Measurements from ENCODE around the gene OR6P1.

Gene OR6P1, protein sequence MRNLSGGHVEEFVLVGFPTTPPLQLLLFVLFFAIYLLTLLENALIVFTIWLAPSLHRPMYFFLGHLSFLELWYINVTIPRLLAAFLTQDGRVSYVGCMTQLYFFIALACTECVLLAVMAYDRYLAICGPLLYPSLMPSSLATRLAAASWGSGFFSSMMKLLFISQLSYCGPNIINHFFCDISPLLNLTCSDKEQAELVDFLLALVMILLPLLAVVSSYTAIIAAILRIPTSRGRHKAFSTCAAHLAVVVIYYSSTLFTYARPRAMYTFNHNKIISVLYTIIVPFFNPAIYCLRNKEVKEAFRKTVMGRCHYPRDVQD

GRCh38 chr1:158570480-158570879 lies at the start of gene OR6P1:
TSS of gene OR6P1 (minus strand) at chr1:158570580. CDS start at chr1:158563604, 6,976 bp downstream.
- no peak for DNase-seq

DNA sequence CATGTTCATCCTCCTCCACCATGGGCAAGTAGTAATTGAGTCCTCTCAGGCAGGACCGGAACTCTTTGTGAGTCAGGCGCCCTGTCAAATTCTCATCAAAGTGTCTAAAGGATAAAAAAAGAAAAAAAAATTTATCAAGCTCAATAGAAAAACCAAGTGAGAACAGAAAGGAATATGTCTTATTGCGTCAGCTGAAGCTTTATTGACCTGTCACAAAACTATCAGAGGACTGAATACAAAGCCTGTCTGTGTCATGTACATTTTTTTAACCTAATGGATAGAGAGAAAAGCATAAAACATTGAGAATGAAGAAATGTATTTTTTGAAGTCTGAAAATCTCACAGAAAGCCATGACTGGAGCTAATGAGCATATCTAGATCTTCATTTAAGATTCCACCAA lies 43.4 kb upstream of the OR6P1 start:
- DNase-seq = no peak

DNA sequence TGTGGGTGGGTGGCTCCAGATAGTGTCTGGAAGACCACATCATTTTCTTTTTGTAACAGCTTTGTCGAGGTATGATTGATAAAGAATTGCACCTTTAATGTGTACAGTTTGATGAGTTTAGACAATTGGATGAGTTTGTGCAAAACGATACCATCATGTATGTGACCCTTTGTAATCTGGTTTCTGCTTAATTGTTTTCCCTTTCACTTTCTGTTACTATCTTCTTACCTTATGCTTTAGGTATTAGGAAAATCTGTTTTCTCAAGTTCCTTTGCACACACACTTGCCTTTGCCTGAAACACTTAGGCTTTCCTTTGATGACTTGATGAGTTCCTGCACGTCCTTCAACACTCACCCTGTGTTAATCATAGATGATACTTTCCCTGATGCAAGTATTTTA lies 41.5 kb upstream of the OR6P1 start:
- DNase-seq = no peak

GRCh38 chr1:158607296-158607695 lies 36.9 kb upstream of the OR6P1 start:
- no peak for DNase-seq

DNA sequence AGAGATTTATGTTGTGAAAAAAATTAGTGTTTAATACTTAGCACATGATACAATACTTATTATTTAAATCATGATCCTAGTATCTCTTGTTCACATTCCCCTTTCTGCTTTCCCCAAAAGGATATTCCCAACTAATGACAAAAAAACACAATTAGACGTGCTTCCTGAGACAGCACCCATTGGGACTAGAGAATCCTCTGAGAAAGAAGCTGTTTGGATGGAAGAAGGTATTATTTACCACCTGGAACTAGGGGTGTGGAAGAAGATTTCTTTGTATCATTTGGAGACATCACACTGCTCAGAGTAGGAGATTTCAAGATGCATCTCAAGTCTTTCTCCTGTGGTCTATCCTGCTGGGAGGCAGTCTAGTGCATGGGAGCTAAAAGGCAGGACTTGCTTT lies 34.6 kb upstream of the OR6P1 start, which contains the start of gene OR10Z1:
Gene OR10Z1 (plus strand): TSS at position 301 of the 400 bp plus-strand sequence. CDS start 1,171 bp downstream, outside the sequence.
- DNase-seq = no peak

DNA sequence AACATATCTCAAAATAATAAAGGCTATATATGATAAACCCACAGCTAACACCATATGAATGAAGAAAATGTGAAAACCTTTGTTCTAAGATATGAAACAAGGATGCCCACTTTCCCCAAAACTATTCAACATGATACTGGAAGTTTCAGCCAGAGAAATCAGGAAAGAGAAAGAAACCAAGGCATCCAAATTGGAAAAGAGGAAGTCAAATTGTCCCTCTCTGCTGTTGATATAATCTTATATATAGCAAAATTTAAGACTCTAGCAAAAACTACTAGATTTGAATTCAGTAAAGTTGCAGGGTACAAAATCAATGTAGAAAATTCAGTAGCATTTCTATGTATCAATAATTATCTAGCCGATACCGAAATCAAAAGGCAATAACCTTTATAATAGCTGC lies 30.4 kb upstream of the OR6P1 start:
- DNase-seq = no peak

DNA sequence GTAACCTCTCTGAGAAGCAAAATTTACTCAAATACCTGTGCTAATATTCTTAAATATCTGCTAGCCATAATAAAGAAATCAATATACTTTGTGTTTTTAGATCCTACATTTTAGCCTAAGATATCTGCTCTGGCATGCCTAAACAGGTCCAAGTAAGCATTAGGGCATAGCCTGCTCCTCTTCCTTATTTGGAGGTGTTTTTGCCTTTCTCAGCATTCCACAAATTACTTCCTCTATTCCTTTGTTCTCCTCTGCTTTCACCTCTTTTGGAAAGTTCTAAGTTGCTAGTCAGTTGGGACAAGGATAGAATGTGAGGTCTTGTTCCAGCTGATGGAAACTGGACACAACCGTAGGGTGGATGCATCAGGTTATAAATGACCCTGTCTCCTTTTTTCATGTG lies 16.6 kb upstream of the OR6P1 start:
- DNase-seq = no peak

DNA sequence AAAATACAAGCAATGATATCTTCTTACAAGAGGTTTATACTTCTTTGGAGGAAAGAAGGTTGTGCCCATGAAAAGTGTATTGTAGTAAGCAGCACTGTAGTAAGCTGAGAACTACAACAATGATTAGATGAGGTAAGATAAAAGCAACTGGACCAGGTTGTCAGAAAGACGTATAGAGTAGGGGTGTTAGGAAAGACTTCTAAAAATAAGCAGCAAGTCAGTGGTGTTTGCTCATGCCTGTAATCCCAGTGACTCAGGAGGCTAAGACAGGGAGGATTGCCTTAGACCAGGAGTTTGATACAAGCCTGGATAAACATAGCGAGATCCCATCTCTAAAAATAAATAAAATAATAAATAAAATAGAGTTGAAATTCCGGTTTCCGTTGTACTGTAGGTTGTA lies 13.6 kb upstream of the OR6P1 start:
- no peak for DNase-seq

- DNase-seq = no peak
These were observed 9.4 kb upstream of the OR6P1 start, which contains the start of gene OR10X1 for GRCh38 chr1:158579733-158580132. TSS of gene OR10X1 (minus strand) at chr1:158579899. CDS start at chr1:158579899, 0 bp downstream.

DNA sequence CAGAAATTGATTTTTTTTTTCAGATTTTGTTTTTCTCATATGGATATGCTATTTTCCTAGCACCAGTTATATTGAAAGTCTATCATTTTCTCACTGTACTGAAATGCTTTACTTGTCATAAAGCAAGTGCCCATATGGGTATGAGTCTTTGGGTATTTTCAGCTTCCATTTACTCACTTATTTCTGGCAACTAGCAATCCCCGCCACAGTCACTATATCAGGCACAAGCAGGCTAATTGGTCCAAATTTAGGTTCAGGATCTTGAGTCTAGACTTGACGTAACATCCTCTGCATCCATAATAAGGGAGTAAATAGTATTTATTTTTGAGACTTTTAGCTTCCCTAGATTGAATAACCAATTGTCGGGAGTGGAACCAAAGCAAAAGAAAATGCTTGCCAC lies 7.2 kb upstream of the OR6P1 start:
- no peak for DNase-seq

DNA sequence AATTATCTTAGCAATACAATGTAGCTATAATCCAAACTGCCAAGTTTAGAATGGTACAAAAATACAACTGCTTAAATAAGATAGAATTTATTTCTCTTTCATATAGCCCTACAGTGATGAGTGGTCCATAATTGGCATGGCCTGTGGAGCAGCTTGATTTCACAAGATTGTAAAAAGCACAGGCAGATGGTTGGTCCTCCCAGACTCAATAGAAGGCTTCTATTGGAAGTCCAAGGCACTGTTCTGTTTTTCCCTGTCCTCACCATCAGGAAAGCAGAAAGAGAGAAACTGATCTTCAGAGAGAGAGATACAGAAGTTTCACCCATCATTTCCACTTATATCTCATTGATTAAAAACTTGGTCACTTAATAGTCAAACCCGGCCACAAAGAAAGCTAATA lies 1.8 kb upstream of the OR6P1 start:
- DNase-seq = no peak

GRCh38 chr1:158564608-158565007 lies 5.8 kb downstream of the OR6P1 start:
- DNase-seq = no peak

DNA sequence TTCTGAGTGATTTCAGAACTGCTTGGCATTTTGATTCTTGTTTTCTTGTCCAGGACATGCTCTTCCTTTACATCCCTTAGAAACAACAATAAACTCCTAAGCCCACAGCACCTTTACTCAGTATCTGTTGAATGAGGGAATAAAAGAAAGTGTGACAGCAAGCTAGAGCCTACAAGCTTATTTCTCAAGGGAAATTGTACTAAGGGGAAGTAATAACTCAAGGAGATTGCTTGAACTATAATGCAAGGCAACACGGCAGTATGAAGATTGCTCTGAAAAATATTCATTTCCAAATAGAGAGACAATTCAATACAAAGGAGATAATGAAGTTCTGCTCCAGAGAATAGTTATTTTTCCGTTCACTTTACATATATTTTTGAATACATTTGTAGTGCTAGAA lies 6.5 kb downstream of the OR6P1 start:
- DNase-seq = no peak

DNA sequence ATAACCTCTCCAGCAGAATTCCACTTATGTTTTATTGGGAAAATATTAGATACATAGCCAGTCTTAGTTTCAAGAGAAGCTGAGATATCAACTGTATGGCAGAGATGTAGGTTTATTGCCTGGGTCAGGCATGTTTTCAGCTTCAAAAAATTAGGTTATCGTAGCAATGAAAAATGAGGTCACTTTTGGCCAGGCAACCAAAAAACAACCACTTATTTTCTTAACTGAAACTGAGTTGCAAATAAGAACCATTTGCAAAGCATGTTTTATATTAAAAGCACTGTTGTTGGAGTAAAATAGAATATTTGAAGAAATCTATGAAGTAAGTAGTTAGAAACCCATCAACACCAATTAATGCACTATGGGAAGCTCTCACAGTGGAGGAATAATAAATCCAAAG lies 10.7 kb downstream of the OR6P1 start:
- no peak for DNase-seq

DNA sequence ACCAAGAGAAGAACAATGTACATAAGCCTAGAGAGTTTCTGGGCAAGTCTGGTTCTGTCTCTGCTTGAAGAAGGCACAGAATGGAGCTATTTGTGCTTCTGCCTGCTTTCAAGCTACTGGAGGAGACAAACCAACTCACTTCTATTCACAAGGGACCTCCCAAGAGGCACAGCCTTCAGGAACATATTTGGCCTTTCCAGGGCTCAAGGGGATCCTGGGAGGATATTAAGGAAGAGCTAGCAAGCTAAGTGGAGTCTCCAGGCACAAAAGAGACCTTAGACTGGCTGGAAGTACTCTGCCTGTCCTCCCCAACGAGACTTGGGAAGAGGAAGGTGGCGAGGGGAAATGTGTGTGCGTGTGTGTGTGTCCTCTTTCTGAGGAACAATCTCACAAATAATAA lies 16.0 kb downstream of the OR6P1 start, which contains the start of gene OR6Y1:
Gene OR6Y1 (minus strand): TSS at position 54 of the 400 bp plus-strand sequence. CDS start 6,300 bp downstream, outside the sequence.
- no peak for DNase-seq

GRCh38 chr1:158552296-158552695 lies 18.1 kb downstream of the OR6P1 start:
- no peak for DNase-seq

DNA sequence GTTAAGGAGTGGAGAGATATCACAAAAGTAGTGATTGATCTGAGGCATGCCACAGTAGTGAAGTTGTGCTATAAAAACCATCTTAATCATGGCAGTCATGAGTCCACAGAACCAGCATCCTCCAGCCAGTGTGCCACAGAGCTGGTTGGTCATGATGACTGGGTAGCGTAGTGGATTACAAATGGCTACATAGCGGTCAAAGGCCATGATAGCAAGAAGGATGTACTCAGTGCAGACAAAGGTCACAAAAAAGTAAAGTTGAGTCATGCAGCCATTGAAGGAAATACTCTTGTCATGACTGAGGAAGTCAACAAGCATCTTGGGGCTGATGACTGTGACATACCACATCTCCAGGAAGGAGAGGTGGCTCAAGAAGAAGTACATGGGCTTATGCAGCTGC lies 22.8 kb downstream of the OR6P1 start:
- DNase-seq = no peak

- no peak for DNase-seq
These were observed 32.8 kb downstream of the OR6P1 start for GRCh38 chr1:158537609-158538008.

DNA sequence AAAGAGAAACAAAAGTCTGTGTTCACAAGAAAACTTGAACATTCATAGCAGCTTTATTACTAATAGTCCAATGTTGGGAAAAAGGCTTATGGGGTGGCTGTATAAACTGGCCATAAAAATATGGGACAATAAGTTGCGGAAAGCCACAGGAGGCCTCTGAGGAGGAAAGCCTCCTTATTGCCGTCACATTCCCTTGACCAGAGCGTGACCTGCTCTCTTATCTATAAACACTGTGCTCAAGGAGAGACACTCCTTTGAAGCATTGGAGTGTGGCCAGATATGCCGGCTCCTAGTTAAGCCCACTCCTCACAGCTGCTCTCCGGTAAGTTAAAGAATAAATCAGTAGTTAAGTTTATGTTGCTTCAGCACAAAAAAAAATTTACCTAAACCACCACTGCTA lies 35.9 kb downstream of the OR6P1 start:
- no peak for DNase-seq

GRCh38 chr1:158527190-158527815 lies 43.1 kb downstream of the OR6P1 start:
- peak; percentile 36 for DNase-seq

- no peak for DNase-seq
These were observed 48.7 kb downstream of the OR6P1 start for GRCh38 chr1:158521666-158522058.

DNA sequence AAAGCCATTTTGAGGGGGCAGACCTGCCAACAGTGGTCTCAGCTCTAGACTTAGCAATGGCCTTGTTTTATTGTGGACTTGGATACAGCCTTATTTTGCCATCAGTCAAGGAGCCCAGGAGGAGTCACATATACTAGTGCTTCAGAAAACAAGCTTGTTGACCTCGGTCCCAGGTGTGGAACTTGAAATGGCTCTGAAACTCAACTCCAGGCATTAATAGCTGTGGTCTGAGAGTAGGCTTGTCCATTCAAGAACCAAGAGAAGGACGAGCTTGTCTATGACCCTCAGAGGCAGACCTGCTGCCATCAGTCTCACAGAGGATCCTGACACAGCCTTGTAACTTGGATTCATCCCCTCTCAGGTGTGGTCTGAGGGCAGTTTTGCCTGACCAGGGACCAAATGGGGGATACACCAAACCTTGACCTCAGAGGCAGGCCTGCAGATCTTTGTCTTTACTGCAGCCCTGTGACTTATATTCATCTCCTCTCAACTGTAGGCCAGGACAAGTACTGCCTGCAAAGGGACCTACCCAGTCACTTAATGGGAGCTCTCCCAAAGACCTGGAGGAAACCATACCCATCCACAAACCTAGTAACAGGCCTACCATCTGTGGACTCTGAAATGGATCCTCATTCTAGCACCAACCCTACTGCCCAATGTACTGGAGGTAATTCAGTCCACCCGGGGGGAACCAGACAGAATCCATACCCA lies 49.3 kb downstream of the OR6P1 start:
- no peak for DNase-seq

DNA sequence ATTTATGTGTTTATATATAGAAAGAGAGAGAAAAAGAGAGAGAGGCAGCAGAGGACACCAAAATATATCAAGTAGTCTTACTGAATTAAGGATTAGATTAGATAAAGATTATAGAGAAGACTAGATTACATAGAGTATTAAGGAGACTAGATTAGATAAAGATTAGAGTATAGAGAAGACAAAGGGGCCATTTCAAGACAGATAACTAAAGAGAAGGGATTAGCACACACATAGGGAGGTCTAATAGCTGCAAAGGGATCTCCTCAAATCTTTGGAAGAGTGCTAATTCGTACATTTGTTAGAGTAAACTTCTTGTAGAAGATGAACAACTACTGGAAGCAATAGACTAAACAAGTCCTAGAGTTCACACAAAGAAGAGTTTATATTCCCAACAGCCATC lies 50.4 kb downstream of the OR6P1 start:
- no peak for DNase-seq

DNA sequence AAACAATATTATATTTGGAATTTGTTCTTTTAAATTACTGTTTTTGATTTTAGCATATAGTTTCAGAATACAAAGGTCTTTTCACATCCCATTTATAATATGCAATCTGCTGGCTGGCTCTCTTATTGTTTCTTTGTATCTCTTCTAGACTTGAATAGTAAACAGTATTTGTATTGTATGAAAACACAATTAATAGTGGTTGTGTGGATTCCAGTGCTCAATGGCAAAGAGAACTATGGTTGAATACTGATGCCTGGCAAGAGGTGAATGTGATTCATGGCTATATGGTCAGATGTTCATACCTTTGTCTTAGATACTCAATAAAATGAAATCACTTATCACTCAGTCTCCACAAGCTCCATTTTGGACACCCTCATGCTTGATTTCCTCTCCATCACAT lies 53.4 kb downstream of the OR6P1 start:
- DNase-seq = no peak

All from RPMI8226 (cell line).